Measurements from ENCODE around the gene PDLIM1. TPM values are rescaled to one million over a fixed set of nuclear protein-coding genes. Genes with fewer than 3 reads are reported as not detected.

The PDLIM1 gene
- polyA plus RNA-seq, 1 donor (not counting 4 experiments of a cell fraction or from before 2014, with no cell fraction given): 298 TPM

DNA sequence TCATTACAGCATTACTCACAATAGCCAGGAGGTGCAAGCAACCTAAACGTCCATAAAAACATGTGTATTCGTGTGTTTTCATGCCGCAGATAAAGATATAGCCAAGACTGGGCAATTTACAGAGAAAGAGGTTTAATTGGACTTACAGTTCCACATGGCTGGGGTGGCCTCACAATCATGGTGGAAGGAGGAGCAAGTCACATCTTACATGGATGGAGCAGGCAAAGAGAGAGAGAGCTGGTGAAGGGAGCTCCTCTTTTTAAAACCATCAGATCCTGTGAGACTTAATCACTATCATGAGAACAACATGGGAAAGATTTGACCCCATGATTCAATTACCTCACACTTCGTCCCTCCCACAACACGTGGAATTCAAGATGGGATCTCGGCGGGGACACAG lies 33.0 kb downstream of the PDLIM1 start:
- Histone ChIP-seq H3K9ac (ENCODE audit: control insufficient read depth, extremely low read depth, insufficient read depth, low read length) (no peak overlapping the region), H3K27me3 (ENCODE audit: control insufficient read depth, extremely low read depth, insufficient read depth, low read length) (no peaks in the 10 kb centered on the region), H3K4me3 (ENCODE audit: control insufficient read depth in 2 of 3, extremely low read depth in 1 of 3, insufficient read depth in 2 of 3, low read depth in 1 of 3, low read length in 3 of 3) (no peak overlapping the region), H4K20me1 (ENCODE audit: control insufficient read depth, extremely low read depth, insufficient read depth, low read length) (no peaks in the 10 kb centered on the region), H3K27ac (ENCODE audit: control insufficient read depth, insufficient read depth, low read length) (no peak overlapping the region), H2AFZ (ENCODE audit: control insufficient read depth, low read length) (no peak overlapping the region), H3K36me3 (ENCODE audit: control insufficient read depth in 2 of 2, extremely low read depth in 1 of 2, insufficient read depth in 2 of 2, low read length in 2 of 2) (peaks cover 22 to 25% of the 10 kb centered on the region in 2 experiments), H3K9me3 (ENCODE audit: control insufficient read depth, low read depth, low read length) (no peaks in the 10 kb centered on the region), H3K9me1 (ENCODE audit: control insufficient read depth, extremely low read depth, insufficient read depth, low read length) (no peaks in the 10 kb centered on the region), H3K4me2 (ENCODE audit: control insufficient read depth, extremely low read depth, insufficient read depth, low read depth, low read length) (no peak overlapping the region), H3K79me2 (ENCODE audit: control insufficient read depth, insufficient read depth, low read length) (peaks cover 74% of the 10 kb centered on the region), H3K4me1 (ENCODE audit: control insufficient read depth, extremely low read depth, insufficient read depth, low read length) (peaks cover 24% of the 10 kb centered on the region)
- no peak for TF ChIP-seq EZH2 (IDR thresholded peaks at IDR 0.05; ENCODE audit: low read length)
- TF ChIP-seq CTCF (optimal IDR thresholded peaks at IDR 0.05 in 1 of 3, IDR thresholded peaks at IDR 0.05 in 1 of 3, conservative IDR thresholded peaks at IDR 0.05 in 1 of 3; ENCODE audit: extremely low read depth in 1 of 3, insufficient read depth in 2 of 3, low read length in 3 of 3): no peak
- FAIRE-seq (no peak), DNase-seq (ENCODE audit: low read depth, low spot score) (no peak)
- dilution Hi-C loops (cut with MboI; ENCODE audit: extremely low pct_ligation_motif_present, low sequenced_read_pairs): no loop called here

DNA sequence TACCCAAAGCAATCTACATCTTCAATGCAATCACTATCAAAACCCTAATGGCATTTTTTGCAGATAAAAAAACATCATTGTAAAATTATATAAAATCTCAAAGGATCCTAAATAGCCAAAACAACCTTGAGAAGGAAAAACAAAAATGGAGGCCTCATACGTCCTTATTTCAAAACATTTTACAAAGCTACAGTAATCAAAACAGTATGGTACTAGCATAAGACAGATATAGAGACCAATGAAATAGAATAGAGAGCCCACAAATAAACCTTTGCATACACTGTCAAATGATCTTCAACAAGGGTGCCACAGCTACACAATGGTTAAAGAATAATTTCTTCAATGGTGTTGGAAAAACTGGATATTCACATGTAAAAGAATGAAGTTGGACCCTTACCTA lies 34.5 kb downstream of the PDLIM1 start:
- TF ChIP-seq CTCF (optimal IDR thresholded peaks at IDR 0.05 in 1 of 3, IDR thresholded peaks at IDR 0.05 in 1 of 3, conservative IDR thresholded peaks at IDR 0.05 in 1 of 3; ENCODE audit: extremely low read depth in 1 of 3, insufficient read depth in 2 of 3, low read length in 3 of 3) (no peak), EZH2 (IDR thresholded peaks at IDR 0.05; ENCODE audit: low read length) (no peak)
- Histone ChIP-seq H3K36me3 (ENCODE audit: control insufficient read depth in 2 of 2, extremely low read depth in 1 of 2, insufficient read depth in 2 of 2, low read length in 2 of 2) (peaks cover 24 to 25% of the 10 kb centered on the region in 2 experiments), H3K4me2 (ENCODE audit: control insufficient read depth, extremely low read depth, insufficient read depth, low read depth, low read length) (no peak overlapping the region), H3K9me3 (ENCODE audit: control insufficient read depth, low read depth, low read length) (no peaks in the 10 kb centered on the region), H2AFZ (ENCODE audit: control insufficient read depth, low read length) (no peak overlapping the region), H4K20me1 (ENCODE audit: control insufficient read depth, extremely low read depth, insufficient read depth, low read length) (no peaks in the 10 kb centered on the region), H3K79me2 (ENCODE audit: control insufficient read depth, insufficient read depth, low read length) (peaks cover 83% of the 10 kb centered on the region), H3K9me1 (ENCODE audit: control insufficient read depth, extremely low read depth, insufficient read depth, low read length) (no peaks in the 10 kb centered on the region), H3K4me1 (ENCODE audit: control insufficient read depth, extremely low read depth, insufficient read depth, low read length) (peaks cover 16% of the 10 kb centered on the region), H3K4me3 (ENCODE audit: control insufficient read depth in 2 of 3, extremely low read depth in 1 of 3, insufficient read depth in 2 of 3, low read depth in 1 of 3, low read length in 3 of 3) (no peak overlapping the region), H3K9ac (ENCODE audit: control insufficient read depth, extremely low read depth, insufficient read depth, low read length) (no peak overlapping the region), H3K27ac (ENCODE audit: control insufficient read depth, insufficient read depth, low read length) (no peak overlapping the region), H3K27me3 (ENCODE audit: control insufficient read depth, extremely low read depth, insufficient read depth, low read length) (no peaks in the 10 kb centered on the region)
- FAIRE-seq (no peak), DNase-seq (ENCODE audit: low read depth, low spot score) (no peak)
- dilution Hi-C loops (cut with MboI; ENCODE audit: extremely low pct_ligation_motif_present, low sequenced_read_pairs): no loop called here

Data from keratinocyte (primary cell).